B cell (primary cell): ENCODE measurements around the gene KRCC1. TPM values are rescaled to one million over a fixed set of nuclear protein-coding genes. Genes with fewer than 3 reads are reported as not detected.

Source experiments
- ATAC-seq: fragments of 200-7000 bp; cut with Tn5 transposase; one replicate; pipeline ENCODE4 v1.10.0; 2021; ENCODE audit warnings: low read depth, mild to moderate bottlenecking, moderate number of reproducible peaks, moderate library complexity
- CTCF ChIA-PET: fragments of 350-600 bp; sonication (Branson Sonifier 250); formaldehyde crosslinking; loops from one replicate; lab custom pipeline; 2021; ENCODE audit warnings: antibody characterized with exemption, inconsistent platforms; lab: Charles Lee
- POLR2A ChIA-PET: fragments of 350-600 bp; sonication (Branson Sonifier 250); formaldehyde crosslinking; loops from one replicate; lab custom pipeline; 2021; ENCODE audit warnings: antibody characterized with exemption; lab: Charles Lee
- DNase-seq: peaks from one replicate; pipeline ENCODE4 v3.0.0; 2013
- H2AFZ ChIP-seq: 2 replicates; pipeline ENCODE4 v1.6.1; 2012; ENCODE audit warnings: mild to moderate bottlenecking, low read depth, low read length; ENCODE audit not compliant: insufficient read depth, poor library complexity, severe bottlenecking
- H3K27ac ChIP-seq, 2 donors: 1 replicate in 1 of 2; 2 replicates in 1 of 2; pipeline ENCODE4 v1.5.1; 2012 to 2013; ENCODE audit warnings: low read length in 2 of 2, mild to moderate bottlenecking in 2 of 2, moderate library complexity in 1 of 2
- H3K27me3 ChIP-seq, 4 experiments: fragments of 200-600 bp in 1 of 4; sonication (generic) in 1 of 4; replicated peaks in 1 of 4; 1 replicate in 2 of 4; 2 replicates in 2 of 4; pipeline versions ENCODE4 v1.6.1 to v1.7.0; 2013 to 2016; ENCODE audit warnings: low read length in 3 of 4, mild to moderate bottlenecking in 2 of 4, mixed read lengths in 1 of 4, moderate library complexity in 1 of 4; ENCODE audit not compliant: insufficient read depth in 4 of 4, control insufficient read depth in 3 of 4; ENCODE audit errors: control extremely low read depth in 1 of 4
- H3K36me3 ChIP-seq, 2 experiments: replicated peaks in 1 of 2; 1 replicate in 1 of 2; 2 replicates in 1 of 2; pipeline versions ENCODE4 v1.6.1 to v1.7.1; 2013; ENCODE audit warnings: low read length in 1 of 2; ENCODE audit not compliant: insufficient read depth in 2 of 2, control insufficient read depth in 1 of 2; ENCODE audit errors: control extremely low read depth in 1 of 2, extremely low read depth in 1 of 2
- H3K4me1 ChIP-seq, 2 donors: fragments of 200-600 bp in 1 of 2; sonication (generic) in 1 of 2; 1 replicate in 1 of 2; 2 replicates in 1 of 2; pipeline versions ENCODE4 v1.5.1 to v1.6.1; 2013 to 2017; ENCODE audit warnings: low read length in 2 of 2; ENCODE audit not compliant: control insufficient read depth in 2 of 2, insufficient read depth in 2 of 2
- H3K4me2 ChIP-seq: replicated peaks from 2 replicates; pipeline ENCODE3; 2012; ENCODE audit warnings: mild to moderate bottlenecking, low read depth, low read length; ENCODE audit not compliant: poor library complexity, severe bottlenecking
- H3K4me3 ChIP-seq, 5 experiments: fragments of 200-600 bp in 1 of 5; sonication (generic) in 1 of 5; 1 replicate in 3 of 5; 2 replicates in 2 of 5; pipeline versions ENCODE4 v1.5.1 to v1.7.0; 2011 to 2016; ENCODE audit warnings: low read length in 4 of 5, mild to moderate bottlenecking in 4 of 5, low read depth in 2 of 5, control low read depth in 1 of 5, moderate library complexity in 1 of 5; ENCODE audit not compliant: insufficient read depth in 1 of 5; ENCODE audit errors: control extremely low read depth in 1 of 5, extremely low read depth in 1 of 5
- H3K79me2 ChIP-seq: fragments of 200-600 bp; sonication (generic); one replicate; pipeline ENCODE4 v1.6.0; 2016; ENCODE audit warnings: low read length; ENCODE audit not compliant: control insufficient read depth, insufficient read depth
- H3K9ac ChIP-seq: fragments of 200-600 bp; sonication (generic); 2 replicates; pipeline ENCODE4 v1.6.1; 2017; ENCODE audit warnings: mild to moderate bottlenecking, low read length, moderate library complexity
- H3K9me3 ChIP-seq, 3 donors: one replicate each; pipeline versions ENCODE4 v1.6.1 to v1.7.1; 2013; ENCODE audit warnings: low read length in 2 of 3; ENCODE audit not compliant: control insufficient read depth in 2 of 3, insufficient read depth in 1 of 3; ENCODE audit errors: control extremely low read depth in 1 of 3
- H4K20me1 ChIP-seq: 2 replicates; pipeline ENCODE4 v1.6.0; 2012; ENCODE audit warnings: mild to moderate bottlenecking, low read length; ENCODE audit not compliant: insufficient read depth, control insufficient read depth, poor library complexity, severe bottlenecking
- H3K27ac Mint-ChIP-seq: one replicate; pipeline ENCODE4 v1.8.0; 2021; ENCODE audit warnings: mixed read lengths
- H3K27me3 Mint-ChIP-seq: one replicate; pipeline ENCODE4 v1.8.0; 2021; ENCODE audit warnings: mixed read lengths
- H3K4me1 Mint-ChIP-seq: one replicate; pipeline ENCODE4 v1.8.0; 2021; ENCODE audit warnings: mixed read lengths
- H3K4me3 Mint-ChIP-seq: one replicate; pipeline ENCODE4 v1.8.0; 2021; ENCODE audit warnings: mixed read lengths
- H3K9me3 Mint-ChIP-seq: one replicate; pipeline ENCODE4 v1.8.0; 2022; ENCODE audit warnings: mixed read lengths; ENCODE audit not compliant: insufficient read depth
- EZH2 ChIP-seq: IDR thresholded peaks from 2 replicates; pipeline ENCODE4 v1.6.1; 2012; ENCODE audit warnings: borderline replicate concordance, low read depth, mild to moderate bottlenecking, moderate library complexity, low read length; ENCODE audit not compliant: insufficient read depth, poor library complexity, severe bottlenecking
- WGBS: methylation state at CpG from one replicate; pipeline ENCODE4 v1.1.5; 2013; ENCODE audit warnings: missing lambda C conversion rate; ENCODE audit not compliant: insufficient coverage; 5-methylcytosine and 5-hydroxymethylcytosine counted together
- intact Hi-C: fragments of 100-400 bp; cut with micrococcal nuclease; formaldehyde crosslinking; loops from one replicate; pipeline ENCODE4 v1.10.0; 2022
- polyA plus RNA-seq: library from polyadenylated mRNA; depleted of rRNA; stranded (reverse); fragments of >200 nt; gene quantifications from 2 replicates; pipeline ENCODE4 v1.2.3, GENCODE V29; 2012
- total RNA-seq, 2 donors: library from RNA; stranded (reverse); fragments of 120-200 nt in 1 of 2; gene quantifications; 1 replicate in 1 of 2; 2 replicates in 1 of 2; pipeline versions ENCODE4 v1.2.3 to v1.2.4, GENCODE V29; 2013 to 2022
- TF ChIP-seq, protein P1 (sequence below): fragments of 200-600 bp; IDR thresholded peaks from one replicate; pipeline ENCODE4 v1.8.0; 2022; ENCODE audit warnings: antibody characterized with exemption, mild to moderate bottlenecking

The KRCC1 gene
- total and polyA plus RNA-seq, 2 donors (not counting 1 experiment from before 2014, with no cell fraction given), result 11.9 to 27.2 TPM

DNA sequence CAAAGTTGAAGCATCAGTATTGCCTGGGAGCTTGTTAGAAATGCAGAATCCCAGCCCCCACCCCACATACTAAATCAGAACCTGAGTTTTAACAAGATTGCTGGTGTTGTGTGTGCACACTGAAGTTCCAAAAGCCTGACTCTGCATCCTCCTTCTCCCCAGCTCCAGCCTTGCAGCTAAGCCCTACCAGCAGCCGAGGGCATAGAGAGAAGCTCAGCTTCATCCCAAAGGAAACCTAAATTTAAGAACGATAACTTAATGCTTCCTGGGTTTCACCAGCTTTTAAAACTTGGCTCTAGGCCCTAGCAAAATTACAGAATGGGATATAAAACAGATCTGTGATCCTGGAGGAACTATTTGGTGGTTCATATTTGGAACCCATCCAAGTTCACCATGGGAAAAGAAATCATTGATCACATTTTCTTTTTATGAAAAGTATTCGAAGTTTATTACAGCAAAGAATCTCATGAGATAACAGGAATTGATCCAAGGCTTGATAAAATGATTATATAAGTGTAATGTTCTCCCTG lies 23.1 kb upstream of the KRCC1 start:
- 70% methylated on average over 2 of the region's 3 CpGs for WGBS
- H3K4me2 ChIP-seq, result no peak overlapping the region
- POLR2A ChIA-PET, result no interaction called here
- no peak overlapping the region for H3K9ac ChIP-seq
- peaks cover 0 to 5% (median 0%) of the 10 kb centered on the region in 3 donors for H3K9me3 ChIP-seq
- no peaks in the 10 kb centered on the region for H3K4me1 ChIP-seq
- H3K4me3 ChIP-seq, result no peak overlapping the region
- Mint-ChIP-seq H3K4me3 (no peak overlapping the region), H3K9me3 (no peaks in the 10 kb centered on the region), H3K27ac (no peak overlapping the region), H3K27me3 (peaks cover 11% of the 10 kb centered on the region), H3K4me1 (no peaks in the 10 kb centered on the region)
- DNase-seq, result no peak
- no peaks in the 10 kb centered on the region for H3K27me3 ChIP-seq
- no peak overlapping the region for H2AFZ ChIP-seq
- TF ChIP-seq, protein P1, sequence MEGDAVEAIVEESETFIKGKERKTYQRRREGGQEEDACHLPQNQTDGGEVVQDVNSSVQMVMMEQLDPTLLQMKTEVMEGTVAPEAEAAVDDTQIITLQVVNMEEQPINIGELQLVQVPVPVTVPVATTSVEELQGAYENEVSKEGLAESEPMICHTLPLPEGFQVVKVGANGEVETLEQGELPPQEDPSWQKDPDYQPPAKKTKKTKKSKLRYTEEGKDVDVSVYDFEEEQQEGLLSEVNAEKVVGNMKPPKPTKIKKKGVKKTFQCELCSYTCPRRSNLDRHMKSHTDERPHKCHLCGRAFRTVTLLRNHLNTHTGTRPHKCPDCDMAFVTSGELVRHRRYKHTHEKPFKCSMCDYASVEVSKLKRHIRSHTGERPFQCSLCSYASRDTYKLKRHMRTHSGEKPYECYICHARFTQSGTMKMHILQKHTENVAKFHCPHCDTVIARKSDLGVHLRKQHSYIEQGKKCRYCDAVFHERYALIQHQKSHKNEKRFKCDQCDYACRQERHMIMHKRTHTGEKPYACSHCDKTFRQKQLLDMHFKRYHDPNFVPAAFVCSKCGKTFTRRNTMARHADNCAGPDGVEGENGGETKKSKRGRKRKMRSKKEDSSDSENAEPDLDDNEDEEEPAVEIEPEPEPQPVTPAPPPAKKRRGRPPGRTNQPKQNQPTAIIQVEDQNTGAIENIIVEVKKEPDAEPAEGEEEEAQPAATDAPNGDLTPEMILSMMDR, result no peak
- TF ChIP-seq EZH2, result no peak
- H3K79me2 ChIP-seq, result no peaks in the 10 kb centered on the region
- intact Hi-C loops, result no loop called here
- CTCF ChIA-PET, result interaction anchor here (1.4 kb wide), 1 partner anchor 19 kb away, joined by 4 read pairs; no protein-coding TSS in a partner anchor
- no peak for ATAC-seq
- no peaks in the 10 kb centered on the region for H3K36me3 ChIP-seq
- H4K20me1 ChIP-seq, result no peaks in the 10 kb centered on the region
- no peak overlapping the region for H3K27ac ChIP-seq

DNA sequence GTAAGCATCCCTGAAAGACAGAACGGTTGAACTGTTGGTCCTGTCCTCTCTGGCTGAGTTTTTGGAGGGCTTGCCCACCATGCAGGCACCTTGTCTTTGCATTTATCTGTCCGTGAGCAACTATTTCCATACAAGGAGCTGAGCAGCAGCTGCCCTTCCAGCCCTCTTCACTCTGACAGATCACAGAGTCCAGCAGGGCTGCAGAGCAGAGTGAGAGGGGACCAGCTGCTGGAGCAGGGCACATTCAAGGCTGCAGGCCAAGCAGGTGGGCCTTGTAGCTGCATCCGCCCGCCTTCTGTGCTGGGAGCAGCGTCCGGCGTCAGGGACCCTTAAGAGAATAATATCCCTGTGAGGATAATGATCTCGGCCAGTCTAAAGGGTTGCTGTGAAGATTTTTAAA lies 21.5 kb upstream of the KRCC1 start:
- H3K4me2 ChIP-seq, result no peak overlapping the region
- H3K9me3 ChIP-seq, result peaks cover 0 to 5% (median 0%) of the 10 kb centered on the region in 3 donors
- Mint-ChIP-seq H3K27ac (no peak overlapping the region), H3K27me3 (peaks cover 15% of the 10 kb centered on the region), H3K4me3 (no peak overlapping the region), H3K4me1 (no peaks in the 10 kb centered on the region), H3K9me3 (no peaks in the 10 kb centered on the region)
- no peak for DNase-seq
- no peak overlapping the region for H2AFZ ChIP-seq
- ChIA-PET CTCF (no interaction called here), POLR2A (no interaction called here)
- H4K20me1 ChIP-seq, result no peaks in the 10 kb centered on the region
- TF ChIP-seq, protein P1, result no peak
- no peak for TF ChIP-seq EZH2
- H3K4me3 ChIP-seq, result no peak overlapping the region
- H3K9ac ChIP-seq, result no peak overlapping the region
- no peak for ATAC-seq
- no peaks in the 10 kb centered on the region for H3K27me3 ChIP-seq
- 95% methylated on average over 6 of the region's 8 CpGs for WGBS
- no peak overlapping the region for H3K27ac ChIP-seq
- H3K79me2 ChIP-seq, result no peaks in the 10 kb centered on the region
- H3K36me3 ChIP-seq, result no peaks in the 10 kb centered on the region
- H3K4me1 ChIP-seq, result no peaks in the 10 kb centered on the region
- intact Hi-C loops, result no loop called here
